Measurements from ENCODE around the gene TARS3.

Gene TARS3

GRCh38 chr15:101619615-101619865 is 104.7 kb downstream of the TARS3 start:
- DNase-seq = no peak

GRCh38 chr15:101618851-101619614 is 105.2 kb downstream of the TARS3 start:
- DNase-seq = no peak

- no peak for DNase-seq
These were observed 106.2 kb downstream of the TARS3 start for GRCh38 chr15:101618076-101618475.

- no peak for DNase-seq
These were observed 106.8 kb downstream of the TARS3 start for GRCh38 chr15:101617390-101617965.

GRCh38 chr15:101615986-101616848 is 108.1 kb downstream of the TARS3 start:
- DNase-seq = peak; percentile 44 to 76

- DNase-seq = no peak
These were observed 108.8 kb downstream of the TARS3 start for GRCh38 chr15:101615414-101615985.

GRCh38 chr15:101614761-101615160 is 109.5 kb downstream of the TARS3 start:
- no peak for DNase-seq

- peak in 1 of 2 experiments; percentile 20 for DNase-seq
These were observed 110.2 kb downstream of the TARS3 start for GRCh38 chr15:101614001-101614585.

- DNase-seq = peak in 1 of 2 experiments; percentile 65
These were observed 110.9 kb downstream of the TARS3 start for GRCh38 chr15:101613130-101614000.

- DNase-seq = no peak
These were observed 111.6 kb downstream of the TARS3 start for GRCh38 chr15:101612676-101613075.

GRCh38 chr15:101611580-101612299 is 112.5 kb downstream of the TARS3 start:
- no peak for DNase-seq

GRCh38 chr15:101611007-101611406 is 113.3 kb downstream of the TARS3 start:
- no peak for DNase-seq

- no peak for DNase-seq
These were observed 113.7 kb downstream of the TARS3 start for GRCh38 chr15:101610611-101611000.

- no peak for DNase-seq
These were observed 114.3 kb downstream of the TARS3 start for GRCh38 chr15:101609742-101610610.

- no peak for DNase-seq
These were observed 116.1 kb downstream of the TARS3 start for GRCh38 chr15:101608201-101608600.

GRCh38 chr15:101607108-101607507 is 117.2 kb downstream of the TARS3 start:
- no peak for DNase-seq

- no peak for DNase-seq
These were observed 120.0 kb downstream of the TARS3 start for GRCh38 chr15:101604124-101604874.

Data from NCI-H526 (cell line).